ES-I3 (cell line): ENCODE data around the gene BRINP2.
A peak's percentile ranks its signal among the peaks of the same experiment; 100 is the strongest.

ENCODE experiments used
- H3K36me3 ChIP-seq: 2 replicates; pipeline ENCODE4 v1.6.1; 2013; ENCODE audit warnings: mild to moderate bottlenecking, low read length, control low read depth, moderate library complexity; ENCODE audit not compliant: insufficient read depth
- H3K4me1 ChIP-seq: 2 replicates; pipeline ENCODE4 v1.6.1; 2013; ENCODE audit warnings: mild to moderate bottlenecking, control low read depth, low read length; ENCODE audit not compliant: insufficient read depth
- H3K9ac ChIP-seq: 2 replicates; pipeline ENCODE4 v1.6.1; 2013; ENCODE audit warnings: low read depth, mild to moderate bottlenecking, low read length, moderate library complexity
- H3K9me3 ChIP-seq: 2 replicates; pipeline ENCODE4 v1.6.1; 2013; ENCODE audit warnings: mild to moderate bottlenecking, low read length, moderate library complexity; ENCODE audit not compliant: control insufficient read depth, insufficient read depth

Gene BRINP2

GRCh38 chr1:177170756-177171535 is at the start of gene BRINP2:
Gene BRINP2, plus strand, starts transcription at chr1:177170958. Its CDS starts 58,919 bp downstream, at chr1:177229877.
- no peaks in the 10 kb centered on the region for H3K36me3 ChIP-seq
- H3K4me1 ChIP-seq, result peaks cover 3% of the 10 kb centered on the region; the same call in 1 of the 2 replicates
- H3K9ac ChIP-seq, result peak within 1 kb of the TSS; percentile 35; the same call in 1 of the 2 replicates
- H3K9me3 ChIP-seq, result no peaks in the 10 kb centered on the region

GRCh38 chr1:177122461-177123251 is 48.1 kb upstream of the BRINP2 start:
- Histone ChIP-seq H3K9me3 (no peaks in the 10 kb centered on the region), H3K4me1 (no peaks in the 10 kb centered on the region), H3K36me3 (no peaks in the 10 kb centered on the region), H3K9ac (no peak overlapping the region)

GRCh38 chr1:177124577-177125278 is 46.0 kb upstream of the BRINP2 start:
- Histone ChIP-seq H3K9me3 (no peaks in the 10 kb centered on the region), H3K4me1 (no peaks in the 10 kb centered on the region), H3K9ac (no peak overlapping the region), H3K36me3 (no peaks in the 10 kb centered on the region)

GRCh38 chr1:177126267-177126666 is 44.5 kb upstream of the BRINP2 start:
- Histone ChIP-seq H3K9ac (no peak overlapping the region), H3K9me3 (no peaks in the 10 kb centered on the region), H3K4me1 (no peaks in the 10 kb centered on the region), H3K36me3 (no peaks in the 10 kb centered on the region)

- no peaks in the 10 kb centered on the region for H3K36me3 ChIP-seq
- H3K9ac ChIP-seq, result no peak overlapping the region
- H3K4me1 ChIP-seq, result no peaks in the 10 kb centered on the region
- H3K9me3 ChIP-seq, result no peaks in the 10 kb centered on the region
These were observed 42.0 kb upstream of the BRINP2 start for GRCh38 chr1:177128665-177129281.

GRCh38 chr1:177130451-177130945 is 40.3 kb upstream of the BRINP2 start:
- Histone ChIP-seq H3K36me3 (no peaks in the 10 kb centered on the region), H3K9ac (no peak overlapping the region), H3K9me3 (no peaks in the 10 kb centered on the region), H3K4me1 (no peaks in the 10 kb centered on the region)

GRCh38 chr1:177131723-177132122 is 39.0 kb upstream of the BRINP2 start:
- H3K9me3 ChIP-seq, result no peaks in the 10 kb centered on the region

GRCh38 chr1:177132141-177132540 is 38.6 kb upstream of the BRINP2 start:
- Histone ChIP-seq H3K9ac (no peak overlapping the region), H3K4me1 (no peaks in the 10 kb centered on the region), H3K36me3 (no peaks in the 10 kb centered on the region), H3K9me3 (no peaks in the 10 kb centered on the region)

More at GRCh38 chr1:177131723-177132122, 39.0 kb upstream of the BRINP2 start:
- Histone ChIP-seq H3K9ac (no peak overlapping the region), H3K36me3 (no peaks in the 10 kb centered on the region), H3K4me1 (no peaks in the 10 kb centered on the region)

- no peaks in the 10 kb centered on the region for H3K4me1 ChIP-seq
- H3K9me3 ChIP-seq, result no peaks in the 10 kb centered on the region
- no peak overlapping the region for H3K9ac ChIP-seq
- H3K36me3 ChIP-seq, result no peaks in the 10 kb centered on the region
These were observed 36.7 kb upstream of the BRINP2 start for GRCh38 chr1:177133977-177134538.

GRCh38 chr1:177135250-177135649 is 35.5 kb upstream of the BRINP2 start:
- no peak overlapping the region for H3K9ac ChIP-seq
- no peaks in the 10 kb centered on the region for H3K36me3 ChIP-seq
- H3K4me1 ChIP-seq, result no peaks in the 10 kb centered on the region
- H3K9me3 ChIP-seq, result no peaks in the 10 kb centered on the region

GRCh38 chr1:177137814-177138213 is 32.9 kb upstream of the BRINP2 start:
- peaks cover under 1% of the 10 kb centered on the region; the same call in 1 of the 2 replicates for H3K4me1 ChIP-seq
- H3K9me3 ChIP-seq, result no peaks in the 10 kb centered on the region
- H3K36me3 ChIP-seq, result no peaks in the 10 kb centered on the region
- H3K9ac ChIP-seq, result no peak overlapping the region

- H3K9me3 ChIP-seq, result no peaks in the 10 kb centered on the region
- no peaks in the 10 kb centered on the region for H3K36me3 ChIP-seq
- H3K4me1 ChIP-seq, result peaks cover 5% of the 10 kb centered on the region; the same call in 1 of the 2 replicates
- H3K9ac ChIP-seq, result no peak overlapping the region
These were observed 32.4 kb upstream of the BRINP2 start for GRCh38 chr1:177138347-177138746.

- H3K4me1 ChIP-seq, result peaks cover 5% of the 10 kb centered on the region; the same call in 1 of the 2 replicates
- no peak overlapping the region for H3K9ac ChIP-seq
- no peaks in the 10 kb centered on the region for H3K9me3 ChIP-seq
These were observed 28.7 kb upstream of the BRINP2 start for GRCh38 chr1:177142010-177142409.

More at GRCh38 chr1:177142010-177142409, 28.7 kb upstream of the BRINP2 start:
- no peaks in the 10 kb centered on the region for H3K36me3 ChIP-seq
